Fibroblast of skin of right quadriceps (primary cell): Measurements from ENCODE around the gene RHO.

Source experiments
- DNase-seq: peaks from one replicate; pipeline ENCODE4 v3.0.0-alpha.2; 2013

The RHO gene

DNA sequence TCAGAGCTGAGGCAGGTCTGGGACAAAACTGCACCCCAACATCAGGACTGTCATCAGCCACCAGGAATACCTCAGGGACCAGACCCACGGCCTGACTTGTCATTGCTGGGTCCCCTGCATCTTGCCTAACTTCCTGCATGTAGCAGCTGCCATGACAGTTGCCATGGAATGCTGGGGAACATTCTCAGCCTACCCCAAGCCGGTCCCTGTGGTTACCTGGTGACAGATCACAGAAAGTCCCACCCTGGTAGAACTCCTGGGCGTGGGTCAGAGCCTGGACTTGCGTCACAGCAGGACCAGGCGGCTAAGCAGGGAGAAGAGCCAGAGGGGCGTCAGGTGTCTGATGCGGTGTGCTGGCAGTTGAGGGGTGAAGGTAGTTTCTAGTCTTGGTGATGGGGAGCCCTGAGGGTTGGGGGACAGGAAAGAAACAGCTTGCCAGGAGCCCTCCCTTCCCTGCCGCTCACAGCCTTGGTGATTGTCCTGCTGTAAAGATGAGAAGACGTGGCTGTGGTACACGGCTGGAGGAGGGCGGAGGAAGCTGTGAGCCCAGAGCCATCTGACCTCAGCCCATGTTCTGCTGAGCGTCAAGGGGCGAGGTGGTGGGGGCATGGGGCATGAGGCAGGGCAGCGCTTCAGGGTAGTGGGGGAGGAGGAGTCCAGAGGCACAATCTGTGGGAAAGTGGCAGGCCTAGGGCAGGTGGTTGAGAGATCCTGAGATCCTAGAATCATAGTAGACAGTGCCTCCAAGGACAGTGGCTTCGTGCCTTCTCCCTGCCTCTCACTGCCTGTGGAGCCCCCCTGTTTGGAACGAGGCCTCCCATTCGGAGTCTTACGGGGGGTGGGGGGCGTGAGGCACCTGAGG, 19.9 kb downstream of the RHO start:
- no peak for DNase-seq

DNA sequence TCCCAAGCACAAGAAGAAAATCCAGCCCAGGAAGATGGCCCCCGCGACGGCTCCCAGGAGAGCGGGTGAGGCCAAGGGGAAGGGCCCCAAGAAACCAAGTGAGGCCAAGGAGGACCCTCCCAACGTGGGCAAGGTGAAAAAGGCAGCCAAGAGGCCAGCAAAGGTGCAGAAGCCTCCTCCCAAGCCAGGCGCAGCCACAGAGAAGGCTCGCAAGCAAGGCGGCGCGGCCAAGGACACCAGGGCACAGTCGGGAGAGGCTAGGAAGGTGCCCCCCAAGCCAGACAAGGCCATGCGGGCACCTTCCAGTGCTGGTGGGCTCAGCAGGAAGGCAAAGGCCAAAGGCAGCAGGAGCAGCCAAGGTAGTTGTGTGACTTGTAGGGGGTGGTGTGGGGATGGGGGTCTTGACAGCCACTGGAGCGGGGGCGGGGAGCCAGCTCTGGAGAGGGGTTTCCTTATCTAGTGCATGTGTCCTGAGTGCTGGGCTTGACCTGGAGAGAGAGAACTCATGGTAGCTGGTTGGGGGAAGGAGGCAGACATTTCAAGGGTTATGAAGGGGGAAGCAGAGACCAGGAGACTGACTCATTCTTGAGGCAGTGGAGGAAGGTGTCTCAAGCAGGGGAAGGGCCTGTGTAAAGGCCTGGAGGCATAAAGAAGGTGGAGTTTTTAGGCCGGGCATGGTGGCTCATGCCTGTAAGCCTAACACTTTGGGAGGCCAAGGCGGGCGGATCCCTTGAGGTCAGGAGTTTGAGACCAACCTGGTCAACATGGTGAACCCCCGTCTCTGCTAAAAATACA, 20.8 kb downstream of the RHO start:
- DNase-seq = peak; percentile 63

DNA sequence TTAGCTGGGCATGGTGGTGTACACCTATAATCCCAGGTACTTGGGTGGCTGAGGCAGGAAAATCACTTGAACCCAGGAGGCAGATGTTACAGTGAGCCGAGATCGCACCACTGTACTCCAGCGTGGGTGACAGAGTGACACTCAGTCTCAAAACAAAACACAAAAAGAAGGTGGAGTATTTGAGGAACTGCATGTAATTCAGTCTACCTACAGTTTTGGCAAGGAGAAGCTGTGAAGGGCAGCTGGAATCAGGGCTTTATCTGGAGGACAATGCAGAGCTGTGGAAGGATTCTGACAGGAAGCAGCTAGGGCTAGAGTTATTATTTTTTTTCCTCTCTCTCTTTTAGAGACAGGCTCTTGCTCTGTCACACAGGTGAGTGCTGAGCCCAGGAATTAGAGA, 21.4 kb downstream of the RHO start:
- DNase-seq = no peak

DNA sequence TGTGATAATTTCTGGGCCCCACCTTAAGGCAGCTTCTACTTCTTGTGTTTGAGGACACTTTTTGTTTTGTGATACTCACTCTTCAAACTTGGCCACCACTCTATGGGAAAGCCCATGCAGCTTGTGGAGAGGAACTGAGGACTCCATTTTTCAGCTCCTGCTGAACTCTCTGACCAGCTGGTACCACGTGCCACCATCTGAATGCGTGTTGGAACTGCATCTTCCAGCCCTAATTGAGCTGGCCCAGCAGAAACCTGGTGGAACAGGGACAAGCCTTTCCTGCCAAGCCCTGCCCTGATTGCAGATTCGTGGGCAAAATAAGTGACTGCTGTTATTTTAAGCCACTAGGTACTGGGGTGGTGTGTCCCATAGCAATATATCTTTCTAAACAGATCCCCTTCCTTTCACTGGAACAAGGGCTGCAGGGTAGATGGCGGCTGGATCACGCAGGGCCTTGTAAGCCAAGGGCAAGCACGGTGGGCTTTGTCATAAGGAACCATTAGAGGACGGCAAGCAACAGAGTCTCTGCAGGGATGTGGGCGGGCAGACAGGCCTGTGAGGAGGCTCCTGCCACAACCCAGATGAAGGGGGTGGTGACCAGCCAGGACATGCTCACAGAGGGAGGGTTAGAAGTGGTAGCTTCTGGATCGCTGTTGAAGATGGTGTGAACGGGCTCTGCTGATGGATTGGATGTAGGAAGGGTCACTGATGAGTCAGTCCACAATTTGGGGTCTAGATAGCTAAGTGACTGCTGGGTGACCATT, 24.0 kb downstream of the RHO start:
- no peak for DNase-seq

DNA sequence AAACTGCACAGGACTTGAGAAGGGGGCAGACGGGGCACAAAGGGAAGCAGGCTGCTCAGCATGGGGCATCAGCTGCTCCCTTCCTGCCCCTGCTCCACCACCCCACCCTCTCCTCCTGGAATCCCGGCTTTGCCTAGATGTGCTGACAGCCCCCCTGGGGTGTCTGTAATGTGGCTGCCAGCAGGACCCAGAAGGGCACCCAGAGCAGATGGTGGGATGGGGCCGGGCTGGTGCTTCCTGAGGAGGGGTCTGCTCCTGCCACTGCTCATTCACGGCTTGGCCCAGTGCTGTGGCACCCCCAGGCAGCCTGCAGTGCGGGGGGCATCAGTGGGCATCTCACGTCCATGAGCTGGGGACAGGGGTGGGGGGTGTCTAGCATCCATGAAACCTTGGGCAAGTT, 24.7 kb downstream of the RHO start:
- DNase-seq = no peak

DNA sequence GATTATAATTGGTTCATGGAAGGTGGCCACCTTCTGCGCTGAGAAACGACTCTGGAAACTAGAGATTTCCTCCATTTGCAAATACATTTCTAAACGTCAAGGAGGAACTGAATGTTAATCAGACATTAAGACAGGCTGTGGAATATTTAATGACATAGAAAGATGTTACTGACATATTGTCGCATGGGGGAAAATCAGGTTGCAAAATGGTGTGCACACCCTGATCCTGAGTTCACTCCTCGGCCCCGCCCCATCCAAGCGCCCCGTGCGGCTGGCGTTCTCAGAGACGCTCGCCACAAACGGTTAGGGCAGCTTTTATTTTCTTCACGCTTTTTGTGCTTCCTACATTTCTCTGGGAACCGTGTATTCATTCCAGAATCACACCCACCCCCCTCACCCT, 25.3 kb downstream of the RHO start:
- DNase-seq = no peak

- peak; percentile 40 for DNase-seq
Observed at GRCh38 chr3:129554356-129555152, 26.1 kb downstream of the RHO start.

DNA sequence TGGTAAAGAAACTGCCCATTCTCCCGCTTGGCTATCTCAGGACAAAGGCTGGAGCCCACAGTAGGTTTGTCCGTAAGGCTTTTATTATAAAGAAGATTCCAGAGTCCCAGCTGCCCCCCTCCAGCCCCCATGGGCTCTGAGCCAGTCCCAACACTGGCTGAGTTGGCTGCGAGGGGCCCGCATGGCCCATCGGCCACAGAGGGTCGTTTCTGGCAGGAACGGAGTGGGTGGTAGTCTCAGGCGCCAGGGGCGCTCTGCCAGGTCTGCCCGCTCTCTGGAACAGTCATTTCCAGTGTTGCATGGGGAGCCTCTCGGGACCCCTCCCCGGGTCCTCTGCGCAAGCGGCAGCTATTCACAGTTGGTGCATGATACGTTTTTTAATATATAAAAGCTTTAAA, 26.7 kb downstream of the RHO start:
- no peak for DNase-seq

- no peak for DNase-seq
Observed at GRCh38 chr3:129555616-129556357, 27.3 kb downstream of the RHO start.

- DNase-seq = no peak
Observed at GRCh38 chr3:129556358-129556695, 27.9 kb downstream of the RHO start.

DNA sequence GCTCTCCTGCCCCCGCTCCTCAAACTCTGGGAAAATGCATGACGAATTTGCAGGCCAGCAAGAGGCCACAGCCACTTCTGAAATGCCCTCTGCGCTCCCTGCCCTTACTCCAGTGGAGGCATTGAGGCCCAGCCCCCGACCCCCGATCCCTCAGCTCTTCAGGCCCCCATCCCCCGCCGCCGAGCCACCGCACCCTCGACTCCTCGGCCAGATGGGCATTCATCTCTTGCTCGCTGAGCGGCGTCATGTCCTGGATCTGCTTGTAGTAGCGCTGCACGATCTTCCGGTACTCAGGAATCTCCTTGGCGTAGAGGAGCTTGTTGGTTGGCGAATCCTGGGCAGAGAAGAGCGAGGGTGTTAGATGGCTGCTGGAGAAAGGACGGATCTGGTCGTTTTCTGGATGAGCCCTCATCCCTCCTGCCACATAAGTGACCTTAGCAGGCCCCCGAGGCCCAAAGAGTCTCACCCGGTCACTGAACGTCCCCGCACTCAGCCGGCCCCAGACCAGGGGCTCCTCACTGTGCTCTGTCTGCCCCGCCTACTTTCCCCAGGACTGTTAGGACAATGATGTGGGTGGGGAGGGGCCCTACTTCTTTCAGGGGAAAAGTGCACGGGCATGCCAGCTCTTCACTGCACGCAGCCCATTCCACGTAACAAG, 28.6 kb downstream of the RHO start:
- no peak for DNase-seq

DNA sequence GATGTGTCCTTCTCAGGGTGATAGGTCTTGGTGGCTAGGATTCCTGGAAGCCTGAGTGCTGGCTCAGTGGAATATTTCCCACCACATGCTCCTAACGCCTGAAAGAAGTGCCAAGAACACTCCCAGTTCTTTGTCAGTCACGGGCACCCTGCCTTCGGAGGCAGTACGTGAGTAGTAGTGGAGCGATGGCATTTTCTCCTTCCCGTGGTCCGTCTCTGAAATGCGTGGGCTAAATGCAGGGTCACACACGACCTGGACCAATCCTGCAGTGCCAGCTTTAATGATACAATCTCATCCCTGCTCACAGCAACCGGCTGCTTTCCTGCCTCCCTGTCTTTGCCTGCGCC, 29.1 kb downstream of the RHO start:
- no peak for DNase-seq

- DNase-seq = no peak
Observed at GRCh38 chr3:129558081-129558771, 29.8 kb downstream of the RHO start.

DNA sequence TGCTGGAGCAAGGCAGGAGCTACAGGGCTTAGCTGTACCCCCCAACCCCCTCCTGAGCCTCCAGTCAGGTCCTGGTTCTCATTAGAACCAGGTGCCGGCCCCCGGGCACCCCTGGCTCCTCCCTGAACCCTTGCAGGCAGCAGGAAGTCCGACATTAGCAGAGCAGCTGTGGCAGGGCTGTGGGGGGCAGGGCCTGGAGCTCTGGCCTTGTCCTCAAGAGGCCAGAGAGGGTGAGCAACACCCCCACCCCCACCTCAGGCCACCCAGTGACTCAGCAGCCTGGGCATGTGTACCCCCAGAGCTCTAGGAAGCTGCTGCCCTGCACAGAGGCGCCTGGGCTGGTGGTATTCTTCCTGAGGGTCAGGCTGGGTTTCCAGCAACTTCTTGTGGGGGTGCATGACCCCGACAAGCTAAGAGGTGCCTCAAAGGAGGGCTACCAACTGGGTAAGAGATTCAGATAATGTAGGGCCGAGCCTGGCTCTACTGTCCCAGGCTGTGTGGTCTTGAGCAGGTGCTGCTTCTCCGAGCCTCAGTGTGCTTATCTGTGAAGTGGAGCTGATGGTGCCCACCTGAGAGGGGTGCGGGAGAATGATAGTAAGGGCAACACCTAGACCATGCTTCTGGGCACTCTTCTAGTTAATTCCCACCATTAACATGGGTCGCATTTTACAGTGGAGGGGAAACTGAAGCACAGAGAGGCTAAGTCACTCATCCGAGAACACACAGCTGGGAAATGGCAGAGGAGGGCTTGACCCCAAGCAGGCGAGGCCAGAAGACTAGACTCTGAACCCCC, 30.5 kb downstream of the RHO start:
- peak; percentile 54 for DNase-seq

DNA sequence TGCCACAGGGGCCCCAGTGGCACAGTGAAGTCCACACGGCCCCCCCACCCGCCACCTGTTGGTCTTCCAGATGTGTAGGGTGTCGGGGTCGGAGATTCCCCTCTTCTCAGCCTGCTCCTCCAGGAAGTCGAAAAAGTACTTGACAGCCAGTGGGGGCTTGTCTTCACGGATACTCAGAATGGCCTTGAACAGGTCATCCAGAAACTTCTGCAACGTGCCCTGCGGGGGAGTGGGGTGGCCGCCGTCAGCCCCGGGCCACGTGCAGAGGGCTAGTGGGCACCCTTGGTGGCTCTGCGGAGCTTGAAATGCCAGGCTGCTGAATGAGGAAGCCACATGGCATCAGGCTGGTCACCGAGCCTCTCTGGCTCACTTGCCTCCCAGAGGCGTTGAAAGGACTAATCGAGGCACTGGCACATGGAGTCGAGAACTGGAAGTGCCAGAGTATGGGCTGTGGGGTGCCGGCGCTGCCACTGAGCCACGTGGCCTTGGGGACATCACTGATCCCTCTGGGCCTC, 31.2 kb downstream of the RHO start:
- DNase-seq = no peak

- peak; percentile 63 for DNase-seq
Observed at GRCh38 chr3:129560269-129560787, 31.9 kb downstream of the RHO start.

DNA sequence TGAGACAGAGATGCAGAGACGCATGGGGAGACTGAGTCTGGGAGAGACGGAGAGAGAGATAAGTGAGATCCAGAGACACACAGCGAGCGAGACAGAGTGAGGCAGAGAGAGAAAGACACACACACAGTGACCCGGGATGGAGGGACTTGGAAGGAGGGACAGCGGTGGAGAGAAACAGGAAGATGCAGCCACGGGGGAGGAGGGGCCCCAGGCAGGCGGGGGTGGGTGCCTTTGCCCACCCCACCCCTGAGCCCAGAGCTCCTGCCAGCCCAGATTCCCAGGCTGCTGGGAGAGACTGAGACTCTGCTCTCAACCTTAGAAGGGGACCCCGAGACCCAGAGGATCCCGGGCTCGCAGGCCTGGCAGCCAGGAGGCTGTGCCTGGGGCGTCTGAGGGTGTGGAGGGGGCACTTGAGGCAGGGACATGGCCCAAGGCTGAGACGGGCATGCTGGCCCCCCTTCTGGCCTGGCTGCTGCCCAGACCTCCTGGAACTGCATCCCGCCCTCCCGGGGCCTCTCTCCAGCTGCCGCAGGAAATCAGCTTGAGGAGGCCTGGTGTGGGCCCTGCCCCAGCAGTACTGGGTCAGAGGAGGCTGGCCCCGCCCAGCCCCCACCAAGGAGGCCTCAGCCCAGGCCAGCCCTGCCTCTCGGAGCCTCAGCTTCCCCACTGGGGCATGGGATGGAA, 32.6 kb downstream of the RHO start:
- peak; percentile 62 for DNase-seq

DNA sequence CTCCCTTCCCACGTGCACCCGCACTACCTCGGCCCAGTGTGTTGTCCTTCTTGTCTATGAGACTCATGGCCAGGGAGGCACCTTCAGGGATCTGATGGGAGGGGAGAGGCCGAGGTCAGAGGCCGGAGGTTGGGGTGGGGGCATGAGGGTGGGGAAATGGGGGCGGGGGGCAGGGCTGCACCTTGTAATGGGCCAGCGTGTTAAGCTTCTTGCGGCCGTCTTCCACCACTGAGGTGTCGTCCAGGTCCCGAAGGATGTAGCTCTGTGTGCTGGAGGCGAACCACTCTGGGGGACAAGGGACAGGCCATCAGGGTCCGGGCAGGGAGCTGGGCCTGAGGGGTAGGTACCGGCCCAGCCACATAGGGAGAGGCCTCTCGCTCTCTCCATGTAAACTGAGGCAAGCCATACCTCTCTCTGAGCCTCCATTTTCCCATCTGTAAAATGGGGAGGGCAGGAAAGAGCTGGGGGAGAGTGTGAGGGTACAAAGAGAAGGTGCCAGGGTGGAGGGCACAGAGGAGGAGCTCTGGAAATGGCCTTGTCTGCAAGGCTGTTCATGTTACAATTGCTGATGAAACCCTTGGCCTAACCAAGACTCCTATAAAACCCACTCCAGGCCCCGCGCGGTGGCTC, 33.3 kb downstream of the RHO start:
- no peak for DNase-seq
